WTC11 (cell line): Measurements from ENCODE around the gene DSG3. TPM values are rescaled to one million over a fixed set of nuclear protein-coding genes. Genes with fewer than 3 reads are reported as not detected.
"Not testable (repeated sequence)": the region's sequence is repeated elsewhere in the genome, so short reads cannot be mapped to it uniquely, and the experiment has no call there.

Experiments used
- ATAC-seq: fragments of 200-7000 bp; cut with Tn5 transposase; 2 replicates; pipeline ENCODE4 v1.10.0; 2021; ENCODE audit warnings: mild to moderate bottlenecking, moderate library complexity
- CTCF ChIA-PET: fragments of 300-600 bp; sonication (Branson Sonifier 250); formaldehyde crosslinking; loops from one replicate; lab custom pipeline; 2021; ENCODE audit warnings: antibody characterized with exemption; lab: Charles Lee
- POLR2A ChIA-PET: fragments of 350-600 bp; sonication (Branson Sonifier 250); formaldehyde crosslinking; loops from one replicate; lab custom pipeline; 2021; ENCODE audit warnings: antibody characterized with exemption; lab: Charles Lee
- DNase-seq: peaks from one replicate; pipeline ENCODE4 v3.0.0; 2021; ENCODE audit warnings: low spot score
- H3K27ac Mint-ChIP-seq: 2 replicates; pipeline ENCODE4 v1.8.0; 2021; ENCODE audit warnings: mixed read lengths
- H3K27me3 Mint-ChIP-seq: 2 replicates; pipeline ENCODE4 v1.8.0; 2021; ENCODE audit warnings: low read depth, mild to moderate bottlenecking, moderate library complexity, mixed read lengths
- H3K36me3 Mint-ChIP-seq: 2 replicates; pipeline ENCODE4 v1.8.0; 2021; ENCODE audit warnings: mixed read lengths
- H3K4me1 Mint-ChIP-seq: 2 replicates; pipeline ENCODE4 v1.8.0; 2022; ENCODE audit warnings: mixed read lengths
- H3K4me3 Mint-ChIP-seq: 2 replicates; pipeline ENCODE4 v1.8.0; 2021; ENCODE audit warnings: mild to moderate bottlenecking, moderate library complexity, mixed read lengths
- H3K9me3 Mint-ChIP-seq: 2 replicates; pipeline ENCODE4 v1.8.0; 2021; ENCODE audit warnings: mixed read lengths
- CBFB ChIP-seq: sonication (generic); formaldehyde crosslinking; IDR thresholded peaks from 2 replicates; pipeline ENCODE4 v1.8.1; 2022; ENCODE audit warnings: mild to moderate bottlenecking, low read depth, missing genetic modification reagents
- CREM ChIP-seq: sonication (generic); formaldehyde crosslinking; IDR thresholded peaks from 2 replicates; pipeline ENCODE4 v1.8.1; 2022; ENCODE audit warnings: mild to moderate bottlenecking, missing genetic modification reagents, moderate library complexity
- ELF4 ChIP-seq: sonication (generic); formaldehyde crosslinking; IDR thresholded peaks from 2 replicates; pipeline ENCODE4 v1.8.1; 2022; ENCODE audit warnings: low read depth, mild to moderate bottlenecking, moderate library complexity, missing genetic modification reagents
- FOXJ3 ChIP-seq: sonication (generic); formaldehyde crosslinking; IDR thresholded peaks from 2 replicates; pipeline ENCODE4 v1.9.0; 2021; ENCODE audit warnings: missing genetic modification reagents, mild to moderate bottlenecking, borderline replicate concordance
- FOXK1 ChIP-seq: sonication (generic); formaldehyde crosslinking; IDR thresholded peaks from 2 replicates; pipeline ENCODE4 v1.8.0; 2022; ENCODE audit warnings: mild to moderate bottlenecking, moderate library complexity, missing genetic modification reagents
- GABPB1 ChIP-seq: sonication (generic); formaldehyde crosslinking; IDR thresholded peaks from 2 replicates; pipeline ENCODE4 v1.8.1; 2023; ENCODE audit warnings: mild to moderate bottlenecking, missing genetic modification reagents
- GRHL2 ChIP-seq: fragments of 250-450 bp; sonication (Bioruptor Pico); IDR thresholded peaks from 2 replicates; pipeline ENCODE4 v1.8.0; 2022; ENCODE audit warnings: mild to moderate bottlenecking, moderate library complexity; ENCODE audit not compliant: insufficient replicate concordance, severe bottlenecking
- GTF2I ChIP-seq: fragments of 250-450 bp; sonication (Bioruptor Pico); conservative IDR thresholded peaks from 2 replicates; pipeline ENCODE4 v1.4.0; 2021; ENCODE audit warnings: mild to moderate bottlenecking
- HMGA2 ChIP-seq: fragments of 250-450 bp; sonication (Bioruptor Pico); IDR thresholded peaks from 2 replicates; pipeline ENCODE4 v1.4.0; 2021; ENCODE audit warnings: mild to moderate bottlenecking, moderate library complexity
- JAZF1 ChIP-seq: fragments of 250-450 bp; sonication (Bioruptor Pico); IDR thresholded peaks from 2 replicates; pipeline ENCODE4 v1.9.0; 2021; ENCODE audit warnings: moderate library complexity, mild to moderate bottlenecking, inconsistent platforms
- MYBL2 ChIP-seq: sonication (generic); formaldehyde crosslinking; IDR thresholded peaks from 2 replicates; pipeline ENCODE4 v1.8.1; 2023; ENCODE audit warnings: mild to moderate bottlenecking, moderate library complexity, missing genetic modification reagents
- NR2C2 ChIP-seq: sonication (generic); formaldehyde crosslinking; IDR thresholded peaks from 2 replicates; pipeline ENCODE4 v1.8.0; 2022; ENCODE audit warnings: mild to moderate bottlenecking, missing genetic modification reagents
- SOX15 ChIP-seq: fragments of 250-450 bp; sonication (Bioruptor Pico); IDR thresholded peaks from 2 replicates; pipeline ENCODE4 v1.9.0; 2021; ENCODE audit warnings: mild to moderate bottlenecking
- ZNF232 ChIP-seq: sonication (generic); formaldehyde crosslinking; IDR thresholded peaks from 2 replicates; pipeline ENCODE4 v1.8.0; 2022; ENCODE audit warnings: mild to moderate bottlenecking, missing genetic modification reagents
- total RNA-seq: library from RNA; stranded (reverse); gene quantifications from 3 replicates; pipeline ENCODE4 v1.2.3, GENCODE V29; 2021
- TF ChIP-seq, protein P1 (sequence below): fragments of 200-600 bp; IDR thresholded peaks from 2 replicates; pipeline ENCODE4 v1.8.0; 2022; ENCODE audit warnings: antibody characterized with exemption
- TF ChIP-seq, protein P2 (sequence below): fragments of 250-450 bp; sonication (Bioruptor Pico); IDR thresholded peaks from 2 replicates; pipeline ENCODE4 v1.9.0; 2021; ENCODE audit warnings: mild to moderate bottlenecking
- TF ChIP-seq, protein P3 (sequence below): sonication (generic); formaldehyde crosslinking; IDR thresholded peaks from 2 replicates; pipeline ENCODE4 v1.8.0; 2022; ENCODE audit warnings: mild to moderate bottlenecking, missing genetic modification reagents
- TF ChIP-seq, protein P4 (sequence below): fragments of 250-450 bp; sonication (Bioruptor Pico); IDR thresholded peaks from 2 replicates; pipeline ENCODE4 v1.8.0; 2021; ENCODE audit warnings: mild to moderate bottlenecking
- TF ChIP-seq, protein P5 (sequence below): fragments of 250-450 bp; sonication (Bioruptor Pico); IDR thresholded peaks from 2 replicates; pipeline ENCODE4 v1.9.0; 2021; ENCODE audit warnings: mild to moderate bottlenecking, borderline replicate concordance

The DSG3 gene
- total RNA-seq, 1 experiment from 2014 or later, result 0.04 TPM

DNA sequence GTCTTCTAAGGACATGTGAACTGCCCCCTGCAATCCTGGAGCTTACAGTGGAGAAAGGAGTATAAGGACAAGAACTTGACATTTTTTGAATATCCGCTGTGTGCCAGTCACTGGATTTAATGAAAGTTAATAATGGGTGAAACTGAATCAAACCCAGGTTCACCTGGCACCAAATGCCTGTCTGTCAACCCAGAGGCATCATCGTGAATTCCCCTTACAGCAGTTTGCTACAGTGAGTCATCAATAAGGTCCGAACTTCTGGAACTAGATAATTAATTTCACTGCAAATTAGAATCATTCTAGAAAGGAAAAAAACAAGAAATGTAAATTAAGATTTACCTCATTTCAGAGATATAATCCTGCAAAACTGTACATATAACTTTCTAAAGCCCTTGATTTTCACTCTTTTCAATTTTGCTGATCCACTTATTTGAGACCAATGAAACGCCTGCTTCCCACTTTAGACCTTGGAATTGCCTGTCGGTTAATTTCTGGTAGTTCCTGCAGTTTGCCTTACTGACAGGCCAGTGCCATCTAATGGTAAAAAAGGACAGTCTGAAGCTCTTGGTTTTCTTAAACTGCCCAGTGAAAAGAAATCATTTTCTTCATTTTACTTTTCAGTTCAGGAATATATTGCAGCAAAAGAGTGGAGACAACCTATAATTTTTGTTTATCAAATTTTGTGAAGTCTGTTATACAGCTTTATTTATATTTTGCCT, 58.6 kb downstream of the DSG3 start (continued):
- TF ChIP-seq GTF2I (CRISPR knock-in tag) (no peak), FOXK1 (CRISPR knock-in tag) (no peak), SOX15 (CRISPR knock-in tag) (no peak)
- TF ChIP-seq, protein P1, sequence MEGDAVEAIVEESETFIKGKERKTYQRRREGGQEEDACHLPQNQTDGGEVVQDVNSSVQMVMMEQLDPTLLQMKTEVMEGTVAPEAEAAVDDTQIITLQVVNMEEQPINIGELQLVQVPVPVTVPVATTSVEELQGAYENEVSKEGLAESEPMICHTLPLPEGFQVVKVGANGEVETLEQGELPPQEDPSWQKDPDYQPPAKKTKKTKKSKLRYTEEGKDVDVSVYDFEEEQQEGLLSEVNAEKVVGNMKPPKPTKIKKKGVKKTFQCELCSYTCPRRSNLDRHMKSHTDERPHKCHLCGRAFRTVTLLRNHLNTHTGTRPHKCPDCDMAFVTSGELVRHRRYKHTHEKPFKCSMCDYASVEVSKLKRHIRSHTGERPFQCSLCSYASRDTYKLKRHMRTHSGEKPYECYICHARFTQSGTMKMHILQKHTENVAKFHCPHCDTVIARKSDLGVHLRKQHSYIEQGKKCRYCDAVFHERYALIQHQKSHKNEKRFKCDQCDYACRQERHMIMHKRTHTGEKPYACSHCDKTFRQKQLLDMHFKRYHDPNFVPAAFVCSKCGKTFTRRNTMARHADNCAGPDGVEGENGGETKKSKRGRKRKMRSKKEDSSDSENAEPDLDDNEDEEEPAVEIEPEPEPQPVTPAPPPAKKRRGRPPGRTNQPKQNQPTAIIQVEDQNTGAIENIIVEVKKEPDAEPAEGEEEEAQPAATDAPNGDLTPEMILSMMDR, result no peak
- TF ChIP-seq, protein P2, sequence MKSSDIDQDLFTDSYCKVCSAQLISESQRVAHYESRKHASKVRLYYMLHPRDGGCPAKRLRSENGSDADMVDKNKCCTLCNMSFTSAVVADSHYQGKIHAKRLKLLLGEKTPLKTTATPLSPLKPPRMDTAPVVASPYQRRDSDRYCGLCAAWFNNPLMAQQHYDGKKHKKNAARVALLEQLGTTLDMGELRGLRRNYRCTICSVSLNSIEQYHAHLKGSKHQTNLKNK, result no peak

DNA sequence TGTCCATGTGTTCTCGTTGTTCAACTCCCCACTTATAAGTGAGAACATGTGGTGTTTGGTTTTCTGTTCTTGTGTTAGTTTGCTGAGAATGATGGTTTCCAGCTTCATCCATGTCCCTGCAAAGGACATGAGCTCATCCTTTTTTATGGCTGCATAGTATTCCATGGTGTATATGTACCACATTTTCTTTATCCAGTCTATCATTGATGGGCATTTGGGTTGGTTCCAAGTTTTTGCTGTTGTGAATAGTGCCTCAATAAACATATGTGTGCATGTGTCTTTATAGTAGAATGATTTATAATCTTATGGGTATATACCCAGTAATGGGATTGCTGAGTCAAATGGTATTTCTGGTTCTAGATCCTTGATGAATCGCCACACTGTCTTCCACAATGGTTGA, 59.6 kb downstream of the DSG3 start:
- H3K27ac Mint-ChIP-seq, POLR2A ChIA-PET, H3K27me3 Mint-ChIP-seq, DNase-seq, H3K4me3 Mint-ChIP-seq, ATAC-seq, CTCF ChIA-PET: not testable (repeated sequence)
- H3K4me1 Mint-ChIP-seq, result peaks cover 11% of the 10 kb centered on the region
- peaks cover 16% of the 10 kb centered on the region for H3K36me3 Mint-ChIP-seq
- H3K9me3 Mint-ChIP-seq, result peaks cover 10% of the 10 kb centered on the region

DNA sequence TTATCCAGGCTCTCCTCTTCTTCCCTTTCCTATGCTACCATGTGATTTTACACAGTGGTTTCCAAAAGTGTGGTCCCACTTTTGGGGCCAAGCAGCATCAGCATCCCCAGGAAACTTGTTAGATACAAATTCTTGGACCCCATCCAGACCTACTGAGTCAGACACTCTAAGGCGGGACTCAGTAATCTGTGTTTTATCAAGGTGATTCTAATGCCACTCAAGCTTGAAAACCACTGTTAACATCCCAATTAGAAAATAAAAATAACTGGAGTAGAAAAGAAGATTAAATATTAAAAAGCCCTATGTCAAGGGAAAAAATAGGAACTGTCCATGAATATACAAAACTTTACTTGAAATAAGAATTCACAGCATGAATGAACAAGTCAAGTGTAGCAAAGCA, 61.2 kb downstream of the DSG3 start:
- ATAC-seq (no peak), DNase-seq (no peak)
- TF ChIP-seq CBFB (no peak), NR2C2 (CRISPR knock-in tag) (no peak), MYBL2 (CRISPR knock-in tag) (no peak), ZNF232 (CRISPR knock-in tag) (no peak), ELF4 (no peak), GRHL2 (CRISPR knock-in tag) (no peak), GTF2I (CRISPR knock-in tag) (no peak), FOXJ3 (CRISPR knock-in tag) (no peak), HMGA2 (CRISPR knock-in tag) (no peak), CREM (CRISPR knock-in tag) (no peak), JAZF1 (CRISPR knock-in tag) (no peak), GABPB1 (CRISPR knock-in tag) (no peak)
- TF ChIP-seq, protein P3, sequence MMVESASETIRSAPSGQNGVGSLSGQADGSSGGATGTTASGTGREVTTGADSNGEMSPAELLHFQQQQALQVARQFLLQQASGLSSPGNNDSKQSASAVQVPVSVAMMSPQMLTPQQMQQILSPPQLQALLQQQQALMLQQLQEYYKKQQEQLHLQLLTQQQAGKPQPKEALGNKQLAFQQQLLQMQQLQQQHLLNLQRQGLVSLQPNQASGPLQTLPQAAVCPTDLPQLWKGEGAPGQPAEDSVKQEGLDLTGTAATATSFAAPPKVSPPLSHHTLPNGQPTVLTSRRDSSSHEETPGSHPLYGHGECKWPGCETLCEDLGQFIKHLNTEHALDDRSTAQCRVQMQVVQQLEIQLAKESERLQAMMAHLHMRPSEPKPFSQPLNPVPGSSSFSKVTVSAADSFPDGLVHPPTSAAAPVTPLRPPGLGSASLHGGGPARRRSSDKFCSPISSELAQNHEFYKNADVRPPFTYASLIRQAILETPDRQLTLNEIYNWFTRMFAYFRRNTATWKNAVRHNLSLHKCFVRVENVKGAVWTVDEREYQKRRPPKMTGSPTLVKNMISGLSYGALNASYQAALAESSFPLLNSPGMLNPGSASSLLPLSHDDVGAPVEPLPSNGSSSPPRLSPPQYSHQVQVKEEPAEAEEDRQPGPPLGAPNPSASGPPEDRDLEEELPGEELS (CRISPR knock-in tag), result no peak
- TF ChIP-seq, protein P4, sequence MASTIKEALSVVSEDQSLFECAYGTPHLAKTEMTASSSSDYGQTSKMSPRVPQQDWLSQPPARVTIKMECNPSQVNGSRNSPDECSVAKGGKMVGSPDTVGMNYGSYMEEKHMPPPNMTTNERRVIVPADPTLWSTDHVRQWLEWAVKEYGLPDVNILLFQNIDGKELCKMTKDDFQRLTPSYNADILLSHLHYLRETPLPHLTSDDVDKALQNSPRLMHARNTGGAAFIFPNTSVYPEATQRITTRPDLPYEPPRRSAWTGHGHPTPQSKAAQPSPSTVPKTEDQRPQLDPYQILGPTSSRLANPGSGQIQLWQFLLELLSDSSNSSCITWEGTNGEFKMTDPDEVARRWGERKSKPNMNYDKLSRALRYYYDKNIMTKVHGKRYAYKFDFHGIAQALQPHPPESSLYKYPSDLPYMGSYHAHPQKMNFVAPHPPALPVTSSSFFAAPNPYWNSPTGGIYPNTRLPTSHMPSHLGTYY (CRISPR knock-in tag), result no peak
- TF ChIP-seq, protein P5, sequence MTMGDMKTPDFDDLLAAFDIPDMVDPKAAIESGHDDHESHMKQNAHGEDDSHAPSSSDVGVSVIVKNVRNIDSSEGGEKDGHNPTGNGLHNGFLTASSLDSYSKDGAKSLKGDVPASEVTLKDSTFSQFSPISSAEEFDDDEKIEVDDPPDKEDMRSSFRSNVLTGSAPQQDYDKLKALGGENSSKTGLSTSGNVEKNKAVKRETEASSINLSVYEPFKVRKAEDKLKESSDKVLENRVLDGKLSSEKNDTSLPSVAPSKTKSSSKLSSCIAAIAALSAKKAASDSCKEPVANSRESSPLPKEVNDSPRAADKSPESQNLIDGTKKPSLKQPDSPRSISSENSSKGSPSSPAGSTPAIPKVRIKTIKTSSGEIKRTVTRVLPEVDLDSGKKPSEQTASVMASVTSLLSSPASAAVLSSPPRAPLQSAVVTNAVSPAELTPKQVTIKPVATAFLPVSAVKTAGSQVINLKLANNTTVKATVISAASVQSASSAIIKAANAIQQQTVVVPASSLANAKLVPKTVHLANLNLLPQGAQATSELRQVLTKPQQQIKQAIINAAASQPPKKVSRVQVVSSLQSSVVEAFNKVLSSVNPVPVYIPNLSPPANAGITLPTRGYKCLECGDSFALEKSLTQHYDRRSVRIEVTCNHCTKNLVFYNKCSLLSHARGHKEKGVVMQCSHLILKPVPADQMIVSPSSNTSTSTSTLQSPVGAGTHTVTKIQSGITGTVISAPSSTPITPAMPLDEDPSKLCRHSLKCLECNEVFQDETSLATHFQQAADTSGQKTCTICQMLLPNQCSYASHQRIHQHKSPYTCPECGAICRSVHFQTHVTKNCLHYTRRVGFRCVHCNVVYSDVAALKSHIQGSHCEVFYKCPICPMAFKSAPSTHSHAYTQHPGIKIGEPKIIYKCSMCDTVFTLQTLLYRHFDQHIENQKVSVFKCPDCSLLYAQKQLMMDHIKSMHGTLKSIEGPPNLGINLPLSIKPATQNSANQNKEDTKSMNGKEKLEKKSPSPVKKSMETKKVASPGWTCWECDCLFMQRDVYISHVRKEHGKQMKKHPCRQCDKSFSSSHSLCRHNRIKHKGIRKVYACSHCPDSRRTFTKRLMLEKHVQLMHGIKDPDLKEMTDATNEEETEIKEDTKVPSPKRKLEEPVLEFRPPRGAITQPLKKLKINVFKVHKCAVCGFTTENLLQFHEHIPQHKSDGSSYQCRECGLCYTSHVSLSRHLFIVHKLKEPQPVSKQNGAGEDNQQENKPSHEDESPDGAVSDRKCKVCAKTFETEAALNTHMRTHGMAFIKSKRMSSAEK (CRISPR knock-in tag), result no peak
- Mint-ChIP-seq H3K36me3 (peaks cover 17% of the 10 kb centered on the region), H3K27me3 (no peaks in the 10 kb centered on the region), H3K9me3 (peaks cover 10% of the 10 kb centered on the region), H3K4me3 (no peak overlapping the region), H3K4me1 (peaks cover 27% of the 10 kb centered on the region), H3K27ac (no peak overlapping the region)
- ChIA-PET POLR2A (no interaction called here), CTCF (no interaction called here)
